ENCODE results near the gene SYT1.

- TF ChIP-seq CTCF (IDR thresholded peaks at IDR 0.05) (no peak), ZFX (IDR thresholded peaks at IDR 0.05; ENCODE audit: borderline replicate concordance) (no peak)
Measured at GRCh38 chr12:79413796-79414195, 549.2 kb downstream of the SYT1 start.

Measured in 22Rv1 (cell line).